K562 (cell line): ENCODE measurements around the gene LHPP. TPM values are rescaled to one million over a fixed set of nuclear protein-coding genes. Genes with fewer than 3 reads are reported as not detected.

ENCODE experiments used
- ATF1 ChIP-seq, 2 experiments: fragments of 450-650 bp in 1 of 2; IDR thresholded peaks; 2 replicates each; pipeline ENCODE4 v1.6.1; 2016; ENCODE audit warnings: missing compliant biosample characterization in 1 of 2, missing genetic modification characterization in 1 of 2
- MAFF ChIP-seq: IDR thresholded peaks from 2 replicates; pipeline ENCODE4 v1.6.1; 2012; ENCODE audit warnings: low read length, improper control_type of control experiment
- MNT ChIP-seq, 2 experiments: fragments of 450-650 bp; conservative IDR thresholded peaks; 2 replicates each; pipeline ENCODE4 v1.6.1; 2017; ENCODE audit warnings: mild to moderate bottlenecking in 2 of 2, moderate library complexity in 2 of 2
- MYC ChIP-seq, 2 experiments: fragments of 250-450 bp in 1 of 2; sonication (Bioruptor Pico) in 1 of 2; IDR thresholded peaks; 2 replicates each; pipeline versions ENCODE4 v1.5.1 to v1.6.1; 2012 to 2021; ENCODE audit warnings: low read depth in 2 of 2, borderline replicate concordance in 1 of 2, improper control_type of control experiment in 1 of 2, low read length in 1 of 2, mild to moderate bottlenecking in 1 of 2, moderate library complexity in 1 of 2
- RCOR1 ChIP-seq, 2 experiments: IDR thresholded peaks; 2 replicates each; pipeline ENCODE4 v1.6.1; 2012; ENCODE audit warnings: low read depth in 2 of 2, low read length in 2 of 2, borderline replicate concordance in 1 of 2, improper control_type of control experiment in 1 of 2
- REST ChIP-seq, 2 experiments: fragments of 450-650 bp; formaldehyde crosslinking in 1 of 2; IDR thresholded peaks; 2 replicates each; pipeline versions ENCODE4 v1.4.0 to v1.6.1; 2014 to 2020; ENCODE audit warnings: mild to moderate bottlenecking in 2 of 2, borderline replicate concordance in 1 of 2, low read depth in 1 of 2
- SMAD1 ChIP-seq: fragments of 150-350 bp; IDR thresholded peaks from 2 replicates; pipeline ENCODE4 v1.6.1; 2014; ENCODE audit warnings: low read length, low read depth; ENCODE audit not compliant: partially characterized antibody
- SMAD4 ChIP-seq: fragments of 250-450 bp; sonication (Bioruptor Pico); conservative IDR thresholded peaks from 2 replicates; pipeline ENCODE4 v1.8.0; 2021; ENCODE audit warnings: inconsistent platforms, mild to moderate bottlenecking, moderate library complexity
- TBL1XR1 ChIP-seq, 2 experiments: IDR thresholded peaks; 2 replicates each; pipeline ENCODE4 v1.6.1; 2012; ENCODE audit warnings: improper control_type of control experiment in 2 of 2, low read length in 2 of 2, mild to moderate bottlenecking in 1 of 2
- ZNF592 ChIP-seq: fragments of 450-650 bp; IDR thresholded peaks from 2 replicates; pipeline ENCODE4 v1.6.1; 2017; ENCODE audit warnings: antibody characterized with exemption, mild to moderate bottlenecking
- polyA plus RNA-seq, 8 experiments: library from polyadenylated mRNA; depleted of rRNA in 4 of 8; stranded (reverse) in 5 of 8; unstranded in 3 of 8; fragments of >200 nt; fragmentation: Nextera tagmentation in 2 of 8; fragmentation: Illumina TruSeq in 1 of 8; extraction: Ambion mirVana in 2 of 8; extraction: Trizol in 1 of 8; gene quantifications; 2 replicates each; pipeline versions ENCODE4 v1.2.1 to v1.2.3, GENCODE V29; 2011 to 2014; ENCODE audit warnings: inconsistent platforms in 1 of 8, missing spikeins in 1 of 8
- total RNA-seq, 7 experiments: library from RNA; depleted of rRNA in 6 of 7; stranded (reverse); fragments of >200 nt in 6 of 7; fragmentation: Illumina TruSeq in 2 of 7; extraction: Trizol in 2 of 7; gene quantifications; 2 replicates each; pipeline versions ENCODE4 v1.2.1 to v1.2.3, GENCODE V29; 2011 to 2021; ENCODE audit warnings: low replicate concordance in 1 of 7

Gene LHPP
- total and polyA plus RNA-seq, 9 of the 15 experiments (the other 6 are each of a cell fraction or from before 2014, with no cell fraction given), result 0.34 to 7.4 (median 3.0) TPM

- TF ChIP-seq ZNF592 (peak; percentile 53; the same call in 1 of the 2 replicates), RCOR1 (IDR thresholded peaks at IDR 0.05; ENCODE audit: borderline replicate concordance in 1 of 2, low read depth in 2 of 2, low read length in 2 of 2) (peak in 1 of 2 experiments; percentile 85; a peak in 2 of 4 replicates), MNT (conservative IDR thresholded peaks at IDR 0.05) (0 out of 4 replicates have a peak, but pooled peaks of 1 of the 2 experiments have one; percentile 42), ATF1 (CRISPR knock-in tag; IDR thresholded peaks at IDR 0.05) (no peak), ATF1 (tag; IDR thresholded peaks at IDR 0.05) (peak; percentile 49), SMAD4 (CRISPR knock-in tag) (peak; percentile 49; the same call in 1 of the 2 replicates), MYC (IDR thresholded peaks at IDR 0.05; ENCODE audit: low read depth, low read length) (0 out of 2 replicates have a peak, but pooled peaks have one; percentile 33), MYC (CRISPR knock-in tag; IDR thresholded peaks at IDR 0.05; ENCODE audit: borderline replicate concordance, low read depth) (no peak), SMAD1 (peak; percentile 90), REST (IDR thresholded peaks at IDR 0.05; ENCODE audit: borderline replicate concordance) (peak; percentile 33; the same call in 1 of the 2 replicates), REST (CRISPR knock-in tag; IDR thresholded peaks at IDR 0.05; ENCODE audit: low read depth) (no peak), MAFF (peak; percentile 69), TBL1XR1 (IDR thresholded peaks at IDR 0.05; ENCODE audit: low read length in 2 of 2) (peak in 1 of 2 experiments; percentile 9; a peak in 1 of 4 replicates)
These were observed 86.1 kb downstream of the LHPP start (continued) for GRCh38 chr10:124547647-124548168.
